ENCODE results near the gene ADORA2B. TPM values are rescaled to one million over a fixed set of nuclear protein-coding genes. Genes with fewer than 3 reads are reported as not detected.

ADORA2B gene
- total and polyA plus RNA-seq, 5 experiments from 2014 or later, result 0.23 to 2.2 (median 0.57) TPM; not detected in 2

GRCh38 chr17:15966183-15966878 lies 21.4 kb downstream of the ADORA2B start:
- ATAC-seq (peak; percentile 48 to 55), DNase-seq (peak in 2 of 10 donors; percentile 23 to 27)
- POLR2A ChIA-PET, result interaction anchor here (0.9 to 1.5 kb wide), 2 partner anchors 21 to 33 kb away, joined by 3 to 10 read pairs; partner anchors contain the start of genes TTC19 and ZSWIM7

GRCh38 chr17:15966879-15967248 lies 21.9 kb downstream of the ADORA2B start:
- peaks cover 15 to 46% (median 26%) of the 10 kb centered on the region in 4 donors for H3K4me1 Mint-ChIP-seq
- no peak for DNase-seq
- H3K27me3 Mint-ChIP-seq, result peaks cover 0 to 6% (median 0%) of the 10 kb centered on the region in 5 donors
- peak in 1 of 2 donors; percentile 52 for ATAC-seq
- no peaks in the 10 kb centered on the region for H3K36me3 Mint-ChIP-seq
- POLR2A ChIA-PET, result interaction anchor here (0.9 to 1.5 kb wide), 2 partner anchors 21 to 32 kb away, joined by 3 to 10 read pairs; partner anchors contain the start of genes TTC19 and ZSWIM7
- peak overlapping the region; percentile 58 to 92 (median 75) for H3K4me3 Mint-ChIP-seq
- H3K27ac Mint-ChIP-seq, result peak overlapping the region; percentile 80 to 98 (median 92)
- H3K9me3 Mint-ChIP-seq, result no peaks in the 10 kb centered on the region

More at GRCh38 chr17:15966183-15966878, 21.4 kb downstream of the ADORA2B start:
- H3K4me1 Mint-ChIP-seq, result peaks cover 15 to 46% (median 26%) of the 10 kb centered on the region in 4 donors
- H3K27me3 Mint-ChIP-seq, result peaks cover 0 to 6% (median 0%) of the 10 kb centered on the region in 5 donors
- peak overlapping the region; percentile 58 to 92 (median 75) for H3K4me3 Mint-ChIP-seq
- H3K27ac Mint-ChIP-seq, result peak overlapping the region; percentile 80 to 98 (median 92)
- no peaks in the 10 kb centered on the region for H3K36me3 Mint-ChIP-seq
- no peaks in the 10 kb centered on the region for H3K9me3 Mint-ChIP-seq

GRCh38 chr17:15967706-15968399 lies 22.9 kb downstream of the ADORA2B start:
- peaks cover 0 to 6% (median 0%) of the 10 kb centered on the region in 5 donors for H3K27me3 Mint-ChIP-seq
- no peaks in the 10 kb centered on the region for H3K36me3 Mint-ChIP-seq
- no peak for DNase-seq
- H3K27ac Mint-ChIP-seq, result peak overlapping the region in 5 of 10 donors; percentile 7 to 98 (median 89)
- peak overlapping the region in 4 of 10 donors; percentile 3 to 82 (median 40) for H3K4me3 Mint-ChIP-seq
- no peaks in the 10 kb centered on the region for H3K9me3 Mint-ChIP-seq
- ATAC-seq, result no peak
- H3K4me1 Mint-ChIP-seq, result peaks cover 15 to 46% (median 27%) of the 10 kb centered on the region in 4 donors
- POLR2A ChIA-PET, result interaction anchor here (1.5 kb wide), 1 partner anchor 29 kb away, joined by 3 read pairs; no protein-coding TSS in a partner anchor

DNA sequence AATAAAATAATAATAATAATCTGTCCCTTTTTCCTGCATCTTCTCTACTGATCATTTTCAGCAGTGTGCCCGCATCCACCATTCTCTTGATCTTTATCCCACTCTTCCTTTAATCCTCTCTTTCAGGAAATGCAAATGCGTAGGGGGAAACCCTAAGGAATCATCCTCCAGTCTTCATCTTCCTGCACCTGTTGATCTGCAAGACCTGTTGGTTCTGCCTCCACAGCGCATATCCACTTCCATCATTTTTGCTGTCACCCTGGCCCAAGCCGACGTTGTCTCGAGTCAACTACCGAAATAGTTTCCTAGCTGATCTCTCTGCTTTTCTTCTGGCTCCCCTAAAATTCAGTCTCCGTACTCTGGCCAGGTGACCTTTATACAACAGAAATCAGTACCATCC lies 24.5 kb downstream of the ADORA2B start:
- peak overlapping the region in 3 of 10 donors; percentile 19 to 53 (median 51) for H3K27ac Mint-ChIP-seq
- ATAC-seq (no peak), DNase-seq (no peak)
- peaks cover 0 to 6% (median 0%) of the 10 kb centered on the region in 5 donors for H3K27me3 Mint-ChIP-seq
- H3K9me3 Mint-ChIP-seq, result no peaks in the 10 kb centered on the region
- POLR2A ChIA-PET, result no interaction called here
- H3K4me3 Mint-ChIP-seq, result no peak overlapping the region
- H3K36me3 Mint-ChIP-seq, result peaks cover 0 to 7% (median 0%) of the 10 kb centered on the region in 3 donors
- H3K4me1 Mint-ChIP-seq, result peaks cover 15 to 46% (median 28%) of the 10 kb centered on the region in 4 donors

- Mint-ChIP-seq H3K36me3 (peaks cover 0 to 16% (median 2%) of the 10 kb centered on the region in 3 donors), H3K4me1 (peaks cover 15 to 41% (median 24%) of the 10 kb centered on the region in 4 donors), H3K27me3 (peaks cover 0 to 6% (median 0%) of the 10 kb centered on the region in 5 donors), H3K9me3 (no peaks in the 10 kb centered on the region), H3K27ac (peak overlapping the region in 1 of 10 donors; percentile 59), H3K4me3 (no peak overlapping the region)
- ATAC-seq (no peak), DNase-seq (no peak)
- POLR2A ChIA-PET, result interaction anchor here (0.5 kb wide), 1 partner anchor 58 kb away, joined by 3 read pairs; no protein-coding TSS in a partner anchor
Measured at GRCh38 chr17:15970500-15970899, 25.6 kb downstream of the ADORA2B start.

- peaks cover 10 to 34% (median 18%) of the 10 kb centered on the region in 4 donors for H3K4me1 Mint-ChIP-seq
- peaks cover 0 to 6% (median 0%) of the 10 kb centered on the region in 5 donors for H3K27me3 Mint-ChIP-seq
- no peaks in the 10 kb centered on the region for H3K9me3 Mint-ChIP-seq
- H3K4me3 Mint-ChIP-seq, result no peak overlapping the region
- H3K36me3 Mint-ChIP-seq, result peaks cover 0 to 17% (median 2%) of the 10 kb centered on the region in 3 donors
- POLR2A ChIA-PET, result interaction anchor here (0.6 kb wide), 1 partner anchor 35 kb away, joined by 3 read pairs; no protein-coding TSS in a partner anchor
- DNase-seq (no peak), ATAC-seq (no peak)
- no peak overlapping the region for H3K27ac Mint-ChIP-seq
Measured at GRCh38 chr17:15971098-15971678, 26.3 kb downstream of the ADORA2B start.

DNA sequence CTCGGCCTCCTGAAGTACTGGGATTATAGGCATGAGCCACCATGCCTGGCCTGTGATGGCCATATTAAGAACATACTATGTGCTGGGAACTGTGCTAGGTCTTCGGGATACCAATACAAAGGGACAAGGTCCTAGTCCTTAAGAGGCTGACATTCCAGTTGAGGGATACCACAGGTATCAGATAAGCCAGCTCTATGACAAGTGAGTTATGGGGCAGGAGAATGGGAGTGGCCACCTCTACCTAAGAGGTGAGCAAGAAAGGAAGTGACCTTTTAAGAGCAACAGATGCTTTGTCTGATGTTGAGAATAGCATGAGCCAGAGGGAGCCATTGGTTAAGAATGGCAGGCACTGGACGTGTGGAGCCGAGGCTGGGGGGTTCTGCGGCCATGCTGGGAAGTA lies 27.0 kb downstream of the ADORA2B start:
- Mint-ChIP-seq H3K36me3 (peaks cover 2 to 22% (median 3%) of the 10 kb centered on the region in 3 donors), H3K4me3 (no peak overlapping the region), H3K27ac (peak overlapping the region in 3 of 10 donors; percentile 20 to 21 (median 21)), H3K27me3 (peaks cover 0 to 6% (median 0%) of the 10 kb centered on the region in 5 donors), H3K4me1 (peaks cover 3 to 27% (median 12%) of the 10 kb centered on the region in 4 donors), H3K9me3 (no peaks in the 10 kb centered on the region)
- no peak for ATAC-seq
- POLR2A ChIA-PET, result no interaction called here
- no peak for DNase-seq

- H3K27ac Mint-ChIP-seq, result peak overlapping the region in 5 of 10 donors; percentile 21 to 61 (median 50)
- DNase-seq (no peak), ATAC-seq (no peak)
- POLR2A ChIA-PET, result no interaction called here
- H3K9me3 Mint-ChIP-seq, result no peaks in the 10 kb centered on the region
- no peak overlapping the region for H3K4me3 Mint-ChIP-seq
- H3K4me1 Mint-ChIP-seq, result peaks cover 3 to 21% (median 10%) of the 10 kb centered on the region in 4 donors
- H3K36me3 Mint-ChIP-seq, result peaks cover 4 to 28% (median 7%) of the 10 kb centered on the region in 3 donors
- H3K27me3 Mint-ChIP-seq, result peaks cover 0 to 6% (median 0%) of the 10 kb centered on the region in 5 donors
Measured at GRCh38 chr17:15972497-15972951, 27.6 kb downstream of the ADORA2B start.

DNA sequence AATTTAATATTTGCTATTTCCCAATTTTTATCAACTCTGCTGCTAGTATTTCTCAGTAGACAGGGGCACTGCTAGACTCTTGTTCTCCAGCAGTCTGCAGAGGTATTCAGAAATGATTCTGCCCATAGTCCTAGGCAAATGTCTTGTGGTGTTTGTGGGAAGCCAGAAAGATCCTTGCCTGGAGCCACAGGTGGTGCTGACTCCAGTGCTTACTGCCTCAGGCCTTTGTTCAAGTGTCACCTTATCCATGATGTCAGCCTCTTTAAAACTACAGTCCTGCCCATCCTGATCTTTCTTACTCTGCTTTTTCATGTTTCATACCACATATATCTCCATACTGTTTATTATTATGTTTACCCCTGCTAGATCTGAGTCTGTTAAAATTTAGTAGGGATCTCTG lies 28.1 kb downstream of the ADORA2B start:
- peak overlapping the region in 4 of 10 donors; percentile 21 to 50 (median 33) for H3K27ac Mint-ChIP-seq
- peaks cover 4 to 33% (median 9%) of the 10 kb centered on the region in 3 donors for H3K36me3 Mint-ChIP-seq
- no peak for ATAC-seq

GRCh38 chr17:15973834-15974233 lies 28.9 kb downstream of the ADORA2B start:
- Mint-ChIP-seq H3K27me3 (peaks cover 0 to 6% (median 0%) of the 10 kb centered on the region in 5 donors), H3K4me1 (peaks cover 0 to 12% (median 7%) of the 10 kb centered on the region in 4 donors), H3K27ac (peak overlapping the region in 2 of 10 donors; percentile 21 to 69), H3K36me3 (peaks cover 4 to 40% (median 11%) of the 10 kb centered on the region in 3 donors), H3K4me3 (no peak overlapping the region), H3K9me3 (no peaks in the 10 kb centered on the region)
- DNase-seq (no peak), ATAC-seq (no peak)
- POLR2A ChIA-PET, result interaction anchor here (1.0 kb wide), 1 partner anchor 23 kb away, joined by 4 read pairs; no protein-coding TSS in a partner anchor

More for the DNA sequence above, 28.1 kb downstream of the ADORA2B start:
- DNase-seq, result no peak
- no peak overlapping the region for H3K4me3 Mint-ChIP-seq
- H3K9me3 Mint-ChIP-seq, result no peaks in the 10 kb centered on the region
- POLR2A ChIA-PET, result no interaction called here
- peaks cover 0 to 16% (median 7%) of the 10 kb centered on the region in 4 donors for H3K4me1 Mint-ChIP-seq
- peaks cover 0 to 6% (median 0%) of the 10 kb centered on the region in 5 donors for H3K27me3 Mint-ChIP-seq

DNA sequence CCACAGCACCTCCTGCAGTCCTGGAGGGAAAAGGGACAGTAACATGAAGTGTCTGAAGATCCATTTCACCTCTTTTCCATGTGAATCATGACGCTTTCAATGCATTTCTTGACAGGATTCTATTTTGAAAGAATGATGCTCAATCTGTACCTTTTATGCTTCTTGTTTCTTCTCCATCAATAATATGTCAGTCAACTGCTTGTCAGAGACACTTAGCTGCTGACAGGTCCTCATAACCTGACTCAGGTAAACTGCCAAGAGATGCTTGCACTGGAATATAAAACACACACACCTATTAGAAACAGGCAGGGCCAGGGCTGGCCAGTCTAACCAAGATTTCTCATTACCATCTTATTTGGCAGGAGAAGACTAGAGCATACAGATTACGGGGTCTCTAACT lies 33.0 kb downstream of the ADORA2B start:
- H3K4me1 Mint-ChIP-seq, result peaks cover 11 to 17% (median 13%) of the 10 kb centered on the region in 4 donors
- ATAC-seq (no peak), DNase-seq (no peak)
- H3K27me3 Mint-ChIP-seq, result no peaks in the 10 kb centered on the region
- peak overlapping the region in 2 of 10 donors; percentile 29 to 83 for H3K27ac Mint-ChIP-seq
- POLR2A ChIA-PET, result interaction anchor here (1.5 kb wide), 1 partner anchor 13 kb away, joined by 3 read pairs; no protein-coding TSS in a partner anchor
- no peaks in the 10 kb centered on the region for H3K9me3 Mint-ChIP-seq
- H3K4me3 Mint-ChIP-seq, result no peak overlapping the region
- peaks cover 4 to 69% (median 21%) of the 10 kb centered on the region in 3 donors for H3K36me3 Mint-ChIP-seq

- Mint-ChIP-seq H3K9me3 (no peaks in the 10 kb centered on the region), H3K4me3 (no peak overlapping the region), H3K27me3 (no peaks in the 10 kb centered on the region), H3K27ac (no peak overlapping the region), H3K4me1 (peaks cover 10 to 17% (median 13%) of the 10 kb centered on the region in 4 donors), H3K36me3 (peaks cover 4 to 73% (median 21%) of the 10 kb centered on the region in 3 donors)
- no peak for ATAC-seq
- POLR2A ChIA-PET, result interaction anchor here (1.5 kb wide), 1 partner anchor 13 kb away, joined by 3 read pairs; no protein-coding TSS in a partner anchor
- no peak for DNase-seq
Measured at GRCh38 chr17:15978606-15979005, 33.7 kb downstream of the ADORA2B start.
